Stimulated activated CD8-positive, alpha-beta memory T cell treated with anti-CD3 and anti-CD28 coated beads, Interleukin-7, amount 100 ng/mL, for 4 hours (primary cell): ENCODE data around the gene SCTR.

Source experiments
- DNase-seq, 2 donors: peaks; one replicate each; pipeline ENCODE4 v3.0.0-alpha.2; 2020; ENCODE audit warnings: low read depth in 2 of 2

SCTR gene

DNA sequence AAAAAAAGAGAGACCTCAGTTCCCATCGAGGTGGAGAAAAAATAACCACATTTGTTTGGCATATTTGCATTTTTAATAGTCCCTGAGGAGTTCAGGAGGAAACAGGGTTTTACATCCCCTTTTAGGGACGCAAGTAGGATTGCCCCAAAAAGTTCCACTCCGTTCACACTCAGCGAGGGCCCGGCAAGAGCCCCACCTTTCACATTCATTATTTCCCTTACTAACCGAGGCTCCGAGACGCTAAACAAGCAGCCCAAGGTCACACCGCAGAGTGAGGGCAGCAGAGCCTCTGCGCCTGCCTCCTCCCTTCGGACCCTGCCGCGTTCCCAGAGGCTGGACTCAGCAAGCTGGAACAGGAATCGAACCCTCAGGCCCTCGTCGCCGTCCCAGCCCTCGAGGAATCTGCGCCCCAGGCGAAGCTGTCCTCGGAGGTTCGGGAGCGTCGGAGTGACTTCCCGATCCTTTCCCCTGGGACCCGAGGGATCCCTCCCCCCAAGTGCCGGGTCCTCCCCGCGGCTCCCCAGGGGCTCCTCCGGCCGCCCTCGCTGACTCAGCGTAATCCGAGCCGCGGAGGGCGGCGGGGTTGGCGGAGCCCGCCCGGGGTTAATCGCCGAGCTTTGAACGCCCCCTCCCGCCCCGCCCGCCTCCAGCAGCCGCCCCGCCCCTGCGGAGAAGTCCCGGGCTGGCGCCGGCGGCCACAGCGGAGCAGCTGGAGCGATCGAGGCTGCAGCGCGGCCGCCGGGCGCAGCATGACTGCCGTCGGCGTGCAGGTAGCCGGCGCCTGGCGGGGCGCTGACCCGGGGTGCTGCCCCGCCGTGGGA, 92.9 kb downstream of the SCTR start, which contains the start of gene TMEM37:
Gene TMEM37 (plus strand): TSS at position 700 of the 821 bp plus-strand sequence. CDS start 50 bp downstream, at position 750.
- peak in 1 of 2 donors; percentile 17 for DNase-seq

DNA sequence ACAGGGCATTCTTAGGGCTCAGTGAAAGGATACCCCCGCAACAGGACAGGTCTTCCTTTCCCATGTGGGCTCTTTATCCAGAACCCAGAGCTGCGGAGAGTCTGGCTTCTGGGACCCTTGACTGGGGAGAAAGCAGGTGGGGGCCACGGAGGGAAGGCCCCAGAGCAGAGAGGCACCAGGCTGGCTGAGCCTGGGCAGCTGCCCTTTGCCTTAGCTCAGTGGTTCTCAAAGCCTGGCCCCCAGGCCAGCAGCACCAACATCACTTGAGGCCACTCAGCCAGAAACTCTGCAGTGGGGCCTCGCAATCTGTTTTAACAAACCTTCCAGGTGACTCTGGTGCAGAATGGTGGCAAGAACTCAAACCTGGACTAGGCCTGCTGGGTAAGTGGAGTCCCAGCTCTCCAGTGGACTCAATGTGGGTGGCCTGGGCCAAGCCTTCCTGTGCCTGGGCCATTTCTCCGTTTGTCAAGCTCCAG, 94.2 kb downstream of the SCTR start:
- no peak for DNase-seq

DNA sequence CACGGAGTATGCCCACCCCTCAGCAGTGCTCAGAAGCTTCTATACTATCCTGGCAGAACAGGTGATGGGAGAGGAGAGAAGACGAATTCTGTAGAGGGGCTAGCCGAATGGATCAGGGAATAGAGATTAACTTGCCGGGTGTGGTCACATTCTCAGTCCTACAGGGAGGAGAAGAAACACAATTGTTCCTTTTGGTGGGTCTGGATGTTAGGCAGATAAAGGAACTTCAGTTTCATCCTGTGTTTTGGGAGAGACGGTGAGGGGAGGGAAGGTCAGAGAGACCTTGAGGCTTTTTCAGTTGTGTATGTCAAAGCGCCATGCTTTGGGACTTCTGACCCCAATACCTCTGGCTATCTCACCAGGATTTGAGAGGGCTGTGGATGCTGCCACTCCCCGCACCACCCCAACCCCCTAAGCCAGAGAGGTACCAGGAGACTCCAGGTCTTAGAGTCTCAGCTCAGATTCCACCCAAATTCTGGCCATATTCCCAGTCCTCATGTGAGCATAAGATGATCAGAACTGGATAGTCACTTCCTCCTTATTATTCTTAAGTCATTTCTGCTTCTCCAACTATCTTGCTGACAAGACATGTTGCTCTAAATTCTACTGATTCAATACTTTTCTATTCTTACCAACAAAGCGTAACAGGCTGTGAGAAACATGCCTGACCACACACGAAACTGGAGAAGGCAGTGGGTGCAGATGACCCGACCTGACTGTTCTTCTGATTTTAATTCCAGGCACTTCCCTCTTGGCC, 94.9 kb downstream of the SCTR start:
- no peak for DNase-seq

DNA sequence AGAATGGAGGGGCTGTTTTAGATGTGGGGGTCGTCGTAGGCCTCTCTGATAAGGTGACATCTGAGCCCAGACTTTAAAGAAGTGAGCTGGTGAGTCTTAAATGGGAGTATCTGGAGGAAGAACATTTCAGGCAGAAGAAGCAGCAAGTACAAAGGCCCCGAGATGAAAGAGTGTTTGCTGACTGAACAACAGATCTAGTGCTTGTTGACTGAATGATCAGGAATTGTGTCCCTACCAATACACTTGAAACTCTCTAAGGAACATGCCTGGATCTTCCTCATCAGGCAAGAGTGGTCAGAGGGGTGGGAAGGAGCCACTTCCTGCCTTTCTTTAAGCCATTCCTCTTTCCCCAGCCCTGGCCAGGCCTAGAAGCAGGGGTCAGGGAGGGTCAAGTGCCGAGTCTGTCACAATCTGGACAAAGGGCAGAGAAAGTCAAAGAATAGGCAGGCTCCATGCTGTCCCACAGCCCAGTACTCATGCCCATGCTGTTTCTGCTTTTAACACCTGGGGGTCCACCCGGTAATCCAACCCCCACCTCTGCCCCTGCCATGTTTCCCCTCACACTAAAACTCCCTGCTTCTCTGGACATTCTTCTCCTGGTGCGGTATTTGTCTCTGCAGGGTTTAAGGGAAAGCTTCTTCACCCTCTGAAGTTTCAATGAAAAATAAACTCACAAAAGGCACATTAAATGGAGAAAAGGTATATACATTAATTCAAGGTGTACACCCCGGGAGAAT, 95.6 kb downstream of the SCTR start:
- DNase-seq: no peak

DNA sequence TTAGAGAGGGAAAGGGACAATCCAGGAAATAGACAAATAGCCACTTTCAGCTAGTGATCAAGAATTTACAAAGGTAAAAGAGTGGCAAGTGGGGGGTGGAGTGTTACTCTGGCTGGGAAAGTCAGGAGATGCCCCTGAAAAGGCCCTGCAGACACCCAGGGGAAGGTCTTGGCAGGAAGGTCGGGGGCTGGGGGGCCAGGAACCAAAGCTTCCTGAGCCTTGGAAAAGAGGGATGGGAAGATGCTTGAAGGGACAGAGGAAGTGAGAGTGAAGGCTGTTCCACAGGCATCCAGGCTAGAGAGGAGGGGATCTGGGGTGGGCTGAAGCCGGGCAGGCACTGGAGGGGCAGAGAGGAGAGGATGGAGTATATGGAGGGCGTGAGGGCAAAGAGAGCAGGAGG, 96.5 kb downstream of the SCTR start:
- DNase-seq: no peak

DNA sequence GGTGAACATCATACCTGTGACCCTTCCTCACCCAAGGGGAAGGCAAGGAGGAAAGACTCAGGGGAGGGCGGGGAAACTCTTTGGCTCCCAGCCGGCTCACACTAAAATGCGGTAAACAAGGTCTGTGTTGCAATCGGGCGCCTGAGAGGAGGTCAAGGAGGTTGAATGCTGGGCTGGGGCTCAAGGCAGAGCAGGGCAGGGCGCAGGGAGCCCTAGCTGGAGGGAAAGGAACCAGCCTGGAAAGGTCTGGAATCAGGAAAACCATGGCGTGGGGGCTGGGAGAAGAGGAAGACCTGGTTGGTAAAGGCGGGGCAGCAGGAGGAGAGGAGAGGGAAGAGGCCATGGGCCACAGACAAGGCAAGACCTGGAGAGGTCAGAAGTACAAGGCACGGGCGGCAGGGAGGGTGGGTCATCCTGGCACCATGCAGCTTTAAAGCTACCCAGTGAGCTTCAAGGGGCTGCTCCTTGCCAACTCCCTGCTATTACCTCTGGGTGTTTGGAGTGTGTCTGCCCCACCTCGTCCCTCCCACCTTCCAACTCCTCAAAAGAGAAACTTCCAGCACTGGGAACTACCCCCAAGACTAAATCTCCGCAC, 97.4 kb downstream of the SCTR start:
- DNase-seq: no peak

DNA sequence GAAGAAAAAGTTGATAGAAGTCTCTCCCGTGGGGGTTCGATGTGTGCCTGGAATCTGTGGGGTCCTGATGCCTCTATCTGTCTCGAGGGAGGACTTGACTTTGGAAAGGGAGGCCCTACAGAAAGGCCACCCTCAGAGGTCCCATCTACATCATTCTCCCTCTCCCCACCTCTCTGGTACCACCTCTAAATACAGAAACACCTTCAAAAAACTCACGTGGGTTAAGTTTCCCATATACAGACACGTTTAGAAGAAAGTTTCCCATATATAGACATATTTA, 97.9 kb downstream of the SCTR start:
- no peak for DNase-seq

DNA sequence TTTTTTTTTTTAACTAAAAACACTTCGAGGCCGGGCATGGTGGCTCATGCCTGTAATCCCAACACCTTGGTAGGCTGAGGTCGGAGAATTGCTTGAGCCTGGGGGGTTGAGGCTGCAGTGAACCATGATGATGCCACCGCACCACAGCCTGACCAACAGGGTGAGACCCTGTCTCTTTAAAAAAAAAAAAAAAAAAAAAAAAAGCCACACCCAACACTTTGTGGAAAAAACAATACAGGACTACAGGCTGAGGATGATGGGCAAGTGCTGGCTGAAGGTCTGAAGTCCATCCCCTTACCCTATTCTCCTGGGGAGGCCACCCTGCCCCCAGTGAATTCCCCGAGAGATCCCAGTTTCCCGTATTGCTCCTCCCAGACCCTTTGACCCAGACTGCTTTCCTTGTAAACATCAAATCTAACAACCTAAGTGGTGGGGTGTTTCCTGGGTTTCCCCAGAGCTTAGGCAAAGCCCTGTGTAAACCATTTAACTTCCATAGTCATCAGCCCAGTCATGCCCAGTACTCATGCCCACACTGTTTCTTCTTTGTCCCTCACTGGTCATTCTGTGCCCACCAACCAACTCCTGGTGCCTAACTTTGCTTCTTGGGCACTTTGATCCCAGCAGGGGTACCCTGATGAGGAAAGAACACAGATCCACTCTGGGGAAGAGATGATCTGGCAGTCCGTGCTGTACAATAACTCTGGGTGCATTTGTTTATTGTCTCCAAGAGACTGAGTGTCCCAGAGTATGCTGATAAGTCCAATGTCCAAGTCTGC, 98.5 kb downstream of the SCTR start:
- DNase-seq: no peak

DNA sequence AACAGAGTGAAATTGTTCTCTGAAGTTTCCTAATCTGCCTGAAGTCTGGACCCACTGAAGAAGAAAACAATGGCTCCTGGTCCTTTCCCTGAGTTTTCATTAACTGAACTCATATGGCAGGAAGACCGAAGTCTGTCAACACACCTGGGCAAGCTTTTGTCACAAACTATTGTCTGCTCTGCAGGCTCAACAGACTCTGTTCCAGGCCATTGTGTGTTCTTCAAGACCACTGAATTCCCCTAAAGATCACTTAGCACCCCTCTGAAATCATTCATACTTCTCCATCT, 99.2 kb downstream of the SCTR start:
- DNase-seq: no peak

DNA sequence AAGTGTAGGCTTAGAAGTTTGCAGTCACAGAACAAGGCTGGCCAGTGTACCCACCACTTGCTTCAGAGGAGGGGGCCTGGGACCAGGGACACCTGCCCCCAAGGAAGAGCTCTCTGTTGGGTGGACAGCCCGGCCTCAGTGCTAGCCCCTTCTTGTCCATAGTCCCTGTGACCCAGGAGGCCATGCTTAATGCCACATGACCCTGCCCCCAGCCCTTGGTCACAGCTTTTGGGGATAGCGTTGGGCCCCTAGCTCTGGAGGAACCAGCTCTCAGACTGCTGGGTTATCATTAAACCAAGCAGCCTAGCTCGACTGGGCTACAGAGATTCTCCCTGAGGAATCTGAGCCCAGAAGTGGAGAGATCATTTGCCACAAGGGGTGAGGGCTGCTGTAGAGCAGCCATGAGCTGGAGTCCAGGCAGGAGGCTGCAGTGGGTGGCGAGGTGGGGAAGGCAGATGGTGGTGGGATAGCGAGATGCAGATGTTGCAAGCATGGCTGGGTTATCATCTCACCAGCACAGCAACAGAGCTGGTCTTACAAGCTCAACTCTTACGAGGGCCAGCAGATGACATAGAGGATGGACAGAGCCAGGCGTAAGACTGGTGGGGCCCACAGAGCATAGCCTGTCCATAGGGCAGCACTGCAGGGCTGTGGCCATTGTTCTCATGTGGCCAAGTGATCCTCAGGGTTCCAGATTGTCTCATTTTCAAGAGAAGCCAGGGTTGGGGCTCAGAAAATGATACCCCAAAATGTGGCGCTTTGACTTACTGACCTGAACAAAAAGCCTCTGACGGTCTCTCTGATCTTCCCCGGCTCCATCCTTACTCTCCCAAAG, 99.8 kb downstream of the SCTR start:
- DNase-seq: no peak

DNA sequence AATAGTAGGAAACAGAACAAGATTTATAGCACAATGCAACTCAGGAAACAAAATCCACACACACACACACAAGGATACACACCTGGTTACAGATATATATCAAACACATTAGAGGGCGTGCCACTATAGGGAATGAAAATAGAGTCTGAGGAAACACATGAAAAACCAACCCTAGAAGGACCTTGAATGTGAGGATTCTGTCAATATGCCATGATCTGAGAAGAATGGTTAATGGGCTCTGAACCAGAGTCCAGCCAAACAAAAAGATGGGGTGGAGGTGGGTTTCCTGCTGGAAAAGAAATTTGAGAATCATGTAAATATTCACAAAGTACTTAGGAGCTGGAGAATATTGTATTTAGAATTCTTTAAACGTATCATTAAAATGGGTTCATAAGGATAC, 100.5 kb downstream of the SCTR start:
- DNase-seq: no peak

DNA sequence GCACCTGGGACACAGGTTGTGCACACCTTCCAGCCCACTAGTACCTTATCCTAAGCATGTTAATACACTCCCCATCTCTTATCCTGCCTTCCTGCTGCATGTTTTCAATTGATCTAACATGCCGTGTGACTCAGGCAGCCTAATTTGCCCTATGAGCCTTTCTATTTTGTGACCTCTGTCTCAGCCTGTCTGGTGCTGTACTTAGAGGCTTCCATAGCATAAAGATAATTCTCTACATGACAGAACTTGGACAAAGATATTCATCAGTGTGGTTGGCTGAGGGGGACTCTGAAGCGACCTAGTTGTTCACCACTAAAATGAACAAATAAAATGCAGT, 101.2 kb downstream of the SCTR start:
- no peak for DNase-seq

DNA sequence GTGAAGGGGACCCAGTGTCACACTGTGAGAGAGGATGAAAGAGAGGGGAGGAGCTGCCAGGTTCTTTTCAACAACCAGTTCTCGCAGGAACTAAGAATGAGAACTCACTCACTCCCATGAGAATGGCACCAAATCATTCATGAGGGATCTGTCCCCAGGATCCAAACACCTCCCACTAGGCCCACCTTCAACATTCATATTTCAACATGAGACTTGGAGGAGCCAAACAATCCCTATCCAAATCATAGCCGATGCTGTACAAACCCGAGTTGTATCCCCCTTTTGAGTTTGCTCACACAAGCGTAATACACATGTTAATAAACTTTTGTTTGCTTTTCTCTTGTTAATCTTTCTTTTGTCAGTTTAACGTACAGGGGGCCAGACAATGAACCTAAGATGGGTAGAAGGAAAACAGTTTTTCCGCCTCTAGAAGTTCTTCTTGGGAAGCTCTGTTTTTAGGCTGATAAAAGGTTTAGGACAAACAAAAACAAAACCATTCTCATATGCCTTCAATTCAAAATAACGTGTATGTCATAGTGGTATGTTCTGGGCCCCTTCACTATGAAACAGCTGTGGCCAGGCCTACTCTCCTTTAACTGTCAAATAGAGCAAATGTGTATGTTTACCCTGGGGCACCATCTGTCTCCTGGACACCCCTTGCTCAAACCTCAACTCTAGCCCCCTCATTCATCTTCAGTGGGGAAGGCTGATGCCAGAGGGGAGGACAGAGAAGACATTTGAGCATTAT, 101.7 kb downstream of the SCTR start:
- DNase-seq: no peak

DNA sequence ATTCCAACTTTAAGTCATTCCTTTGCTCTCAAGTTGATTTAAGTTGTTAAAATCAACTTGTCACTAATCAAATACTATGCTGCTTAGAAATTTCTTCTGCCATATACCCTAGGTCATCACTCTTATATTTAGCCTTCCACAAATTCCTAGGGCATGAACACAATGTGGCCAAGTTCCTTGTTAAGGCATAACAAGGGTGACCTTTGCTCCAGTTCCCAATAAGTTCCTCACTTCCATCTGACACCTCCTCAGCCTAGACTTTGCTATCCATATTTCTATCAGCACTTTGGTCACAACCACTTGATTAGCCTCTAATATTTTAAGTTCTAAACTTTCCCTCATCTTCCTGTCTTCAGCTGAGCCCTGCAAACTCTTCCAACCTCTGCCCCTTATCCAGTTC, 102.5 kb downstream of the SCTR start:
- DNase-seq: no peak

DNA sequence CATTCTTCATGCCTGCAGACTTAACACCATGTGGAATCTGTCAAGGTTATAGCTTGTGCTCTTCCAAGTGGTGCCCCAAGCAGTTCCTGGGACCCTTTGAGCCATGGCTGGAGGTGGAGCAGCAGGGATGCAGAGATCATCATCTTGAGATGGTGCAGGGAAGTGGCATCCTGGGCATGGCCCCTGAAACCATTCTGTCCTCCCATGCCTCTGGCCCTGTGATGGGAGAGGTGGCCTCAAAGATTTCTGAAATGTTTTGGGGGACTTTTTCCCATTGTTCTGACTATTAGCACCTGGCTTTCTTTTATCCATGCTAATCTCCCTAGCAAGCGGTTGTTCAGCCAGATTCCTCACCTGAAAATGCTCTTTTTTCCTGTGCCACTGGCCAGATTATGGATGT, 103.0 kb downstream of the SCTR start:
- no peak for DNase-seq

DNA sequence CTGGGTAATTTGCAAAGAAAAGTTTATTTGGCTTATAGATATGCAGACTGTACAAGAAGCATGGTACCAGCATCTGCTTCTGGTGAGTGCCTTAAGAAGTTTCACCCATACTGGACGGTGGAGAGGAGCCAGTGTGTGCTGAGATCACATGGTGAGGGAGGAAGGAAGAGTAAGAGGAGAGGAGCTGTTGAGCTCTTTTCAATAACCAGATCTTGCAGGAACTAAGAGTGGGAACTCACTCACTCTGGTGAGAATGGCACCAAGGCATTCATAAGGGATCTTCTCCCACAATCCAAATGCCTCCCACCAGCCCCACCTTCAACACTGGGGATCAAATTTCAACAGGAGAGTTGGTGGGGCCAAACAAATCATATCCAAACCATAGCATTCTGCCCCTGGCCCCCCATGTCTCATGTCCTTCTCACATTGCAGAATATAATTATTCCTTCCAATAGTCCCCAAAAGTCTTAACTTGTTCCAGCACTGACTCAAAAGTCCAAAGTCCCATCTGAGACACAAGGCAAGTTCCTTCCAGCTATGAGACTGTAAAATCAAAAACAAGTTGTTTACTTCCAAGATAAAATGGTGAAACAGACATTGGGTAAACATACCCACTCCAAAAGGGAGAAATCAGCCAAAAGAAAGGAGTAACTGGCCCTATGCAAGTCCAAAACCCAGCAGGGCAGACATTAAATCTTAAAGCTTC, 104.3 kb downstream of the SCTR start:
- no peak for DNase-seq

DNA sequence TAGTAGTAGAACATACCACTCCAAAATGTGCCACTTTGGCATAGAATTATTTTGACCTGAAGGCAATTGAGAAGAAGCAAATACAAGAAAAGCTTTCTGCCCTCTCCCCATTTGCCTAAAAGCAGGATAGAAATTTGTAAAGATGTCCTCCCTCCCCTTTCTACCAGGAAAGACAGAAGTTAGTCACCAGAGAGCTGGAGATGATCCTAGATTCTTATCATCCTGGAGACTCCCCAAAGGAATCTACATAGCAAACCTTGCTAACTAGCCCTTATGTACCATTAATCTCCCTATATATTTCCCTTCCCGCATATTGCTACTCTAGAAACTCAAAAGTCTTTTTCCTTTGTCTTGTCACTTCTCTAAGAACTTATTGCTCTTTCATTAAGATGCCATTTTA, 105.2 kb downstream of the SCTR start:
- DNase-seq: no peak

DNA sequence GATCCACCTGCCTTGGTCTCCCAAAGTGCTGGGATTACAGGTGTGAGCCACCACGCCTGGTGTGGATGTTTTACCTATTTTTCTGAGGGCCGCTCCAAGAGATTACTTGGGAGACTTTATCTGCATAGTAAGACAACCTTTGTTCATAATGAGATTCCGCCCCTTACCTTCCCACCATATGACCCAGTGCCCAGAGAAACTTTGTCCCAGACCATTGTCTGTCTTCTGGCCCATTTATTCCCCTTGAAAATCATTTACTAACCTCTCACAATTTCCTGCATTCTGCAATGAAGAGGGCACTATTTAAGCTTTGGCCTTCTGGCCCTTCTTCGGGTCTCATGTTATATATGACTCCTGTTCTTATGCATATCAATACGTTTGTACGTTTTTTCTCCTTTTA, 106.4 kb downstream of the SCTR start:
- no peak for DNase-seq

DNA sequence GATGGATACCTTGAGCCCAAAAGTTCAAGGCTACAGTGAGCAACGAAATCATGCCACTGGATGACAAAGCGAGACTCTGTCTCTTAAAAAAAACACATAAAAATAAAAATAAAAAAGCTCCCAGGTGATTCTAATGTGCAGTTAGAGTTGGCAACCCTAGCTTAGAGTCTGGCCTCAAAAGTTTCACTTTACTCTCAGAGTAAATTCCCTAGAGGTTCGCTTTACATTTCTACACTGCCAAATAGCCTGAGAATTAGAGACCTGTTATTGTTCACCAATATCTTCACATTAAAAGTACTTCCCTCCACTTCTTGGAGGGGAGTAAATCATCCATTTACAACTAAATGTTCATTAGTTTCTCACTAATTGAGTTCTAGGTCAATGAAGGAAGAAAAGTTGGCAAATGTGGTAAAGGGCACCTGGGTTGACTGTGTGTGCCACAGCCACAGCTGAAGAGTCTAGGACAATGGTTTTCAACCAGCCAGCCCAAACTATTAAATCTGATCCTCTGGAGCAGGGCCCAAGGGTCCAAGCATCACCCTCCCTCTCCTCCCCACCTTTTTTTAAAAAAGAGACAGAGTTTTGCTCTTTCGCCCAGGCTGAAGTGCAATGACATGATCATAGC, 107.9 kb downstream of the SCTR start:
- DNase-seq: no peak
